ENCODE data around the gene PTGIS. TPM values are rescaled to one million over a fixed set of nuclear protein-coding genes. Genes with fewer than 3 reads are reported as not detected.

The PTGIS gene
- total and polyA plus RNA-seq, 2 of the 4 experiments (the other 2 are of a cell fraction), result 1.6 to 2.6 TPM

GRCh38 chr20:49485563-49485962 is 82.4 kb downstream of the PTGIS start:
- no peak overlapping the region for H3K56ac ChIP-seq (ENCODE audit: extremely low read depth, insufficient read depth, low read length)
- H2AK5ac ChIP-seq (ENCODE audit: low read depth, low read length), result no peak overlapping the region
- H2BK20ac ChIP-seq (ENCODE audit: low read depth, low read length), result no peak overlapping the region
- H3K27me3 ChIP-seq (ENCODE audit: control insufficient read depth, insufficient read depth, low read length), result peaks cover 51% of the 10 kb centered on the region
- H3K23ac ChIP-seq (ENCODE audit: low read depth, low read length), result no peak overlapping the region
- no peak overlapping the region for H4K91ac ChIP-seq (ENCODE audit: insufficient read depth, low read depth, low read length)
- no peak overlapping the region for H3K27ac ChIP-seq (ENCODE audit: insufficient read depth, low read length)
- intact Hi-C loops (cut with micrococcal nuclease) (loop anchor here (10.0 kb wide), 1 partner anchor 101 kb away; no protein-coding TSS in a partner anchor), in situ Hi-C loops (cut with MboI; ENCODE audit: low sequenced_read_pairs) (no loop called here), dilution Hi-C loops (cut with HindIII; ENCODE audit: low sequenced_read_pairs, unreplicated experiment) (no loop called here)
- BruUV-seq (replicated peaks), result no TSS peak
- 60% methylated on average over 1 of the region's 1 CpG; no CpG with 5 or more reads in 1 of the 2 experiments for WGBS, 2 experiments (ENCODE audit: extremely low coverage in 2 of 2, insufficient read length in 1 of 2)
- no peak overlapping the region for H3K4me3 ChIP-seq (ENCODE audit: insufficient read depth, low read depth, low read length)
- H4K8ac ChIP-seq (ENCODE audit: low read depth in 2 of 2, low read length in 2 of 2), result no peak overlapping the region
- no peak for DNase-seq
- no peak overlapping the region for H2BK15ac ChIP-seq (ENCODE audit: low read depth, low read length)
- no peak overlapping the region for H2AK9ac ChIP-seq (replicated peaks; ENCODE audit: low read depth, low read length, poor library complexity)
- ATAC-seq (ENCODE audit: low read depth), result no peak
- 0 out of 2 replicates have a peak, but pooled peaks cover 6% of the 10 kb centered on the region for H4K20me1 ChIP-seq (ENCODE audit: insufficient read depth, low read length)
- no peak overlapping the region for H4K5ac ChIP-seq (ENCODE audit: low read depth, low read length)
- ChIA-PET POLR2A (ENCODE audit: unreplicated experiment) (no interaction called here), CTCF (interaction anchor here (2.7 kb wide), 1 partner anchor 9 kb away, joined by 7 read pairs; no protein-coding TSS in a partner anchor)
- no peaks in the 10 kb centered on the region for H3K36me3 ChIP-seq (ENCODE audit: control insufficient read depth, insufficient read depth, low read length)
- no peaks in the 10 kb centered on the region for H3K4me1 ChIP-seq (ENCODE audit: control insufficient read depth, insufficient read depth, low read length)
- H3K9ac ChIP-seq (ENCODE audit: low read depth, low read length), result no peak overlapping the region
- no peak overlapping the region for H2BK120ac ChIP-seq (ENCODE audit: low read depth, low read length)
- no peaks in the 10 kb centered on the region for H3K9me3 ChIP-seq (ENCODE audit: control insufficient read depth, insufficient read depth, low read length)
- H3K4me2 ChIP-seq (ENCODE audit: low read depth, low read length), result no peak overlapping the region
- no peak overlapping the region for H3K18ac ChIP-seq (ENCODE audit: low read depth, low read length)
- no peak overlapping the region for H3K4ac ChIP-seq (ENCODE audit: low read depth, low read length)
- no peak overlapping the region for H2BK5ac ChIP-seq (ENCODE audit: low read depth, low read length, poor library complexity, severe bottlenecking)
- H2AFZ ChIP-seq (replicated peaks; ENCODE audit: low read length, poor library complexity), result no peak overlapping the region
- TF ChIP-seq CHD1 (IDR thresholded peaks at IDR 0.05; ENCODE audit: low read depth, low read length) (no peak), ELK1 (IDR thresholded peaks at IDR 0.05; ENCODE audit: borderline replicate concordance, low read depth, low read length) (no peak), MAZ (IDR thresholded peaks at IDR 0.05; ENCODE audit: borderline replicate concordance, low read depth, low read length) (no peak), CEBPB (IDR thresholded peaks at IDR 0.05; ENCODE audit: low read depth, low read length) (no peak), RCOR1 (IDR thresholded peaks at IDR 0.05; ENCODE audit: insufficient replicate concordance, low read length) (no peak), CTCF (conservative IDR thresholded peaks at IDR 0.05; ENCODE audit: low read depth, low read length) (no peak), MAFK (IDR thresholded peaks at IDR 0.05; ENCODE audit: low read depth, low read length) (no peak), RAD21 (IDR thresholded peaks at IDR 0.05; ENCODE audit: low read length) (no peak), NFE2L2 (IDR thresholded peaks at IDR 0.05; ENCODE audit: low read depth, low read length) (no peak), FOS (IDR thresholded peaks at IDR 0.05; ENCODE audit: low read depth, low read length) (no peak), SMC3 (IDR thresholded peaks at IDR 0.05; ENCODE audit: low read depth, low read length) (no peak), RFX5 (IDR thresholded peaks at IDR 0.05; ENCODE audit: low read depth, low read length) (no peak), MXI1 (IDR thresholded peaks at IDR 0.05; ENCODE audit: borderline replicate concordance, low read depth, low read length) (no peak)
- no peaks in the 10 kb centered on the region for H3K9me1 ChIP-seq (ENCODE audit: insufficient read depth, low read length)
- no peak overlapping the region for H3K14ac ChIP-seq (replicated peaks; ENCODE audit: low read depth, low read length)
- no peaks in the 10 kb centered on the region for H3K79me1 ChIP-seq (ENCODE audit: low read depth in 1 of 2, low read length in 2 of 2)
